Tibial artery (tissue), 4 donors: ENCODE results near the gene ZNF511.

Source experiments
- DNase-seq, 2 donors: peaks; one replicate each; pipeline ENCODE4 v3.0.0-alpha.2; 2019
- H3K27ac ChIP-seq, 2 donors: fragments of 200-600 bp; sonication (generic) in 1 of 2; 1 replicate in 1 of 2; 2 replicates in 1 of 2; pipeline ENCODE4 v1.5.1; 2018 to 2019; ENCODE audit warnings: mild to moderate bottlenecking in 1 of 2
- H3K27me3 ChIP-seq, 2 donors: fragments of 200-600 bp; sonication (generic) in 1 of 2; one replicate each; pipeline versions ENCODE4 v1.5.1 to v1.6.0; 2016 to 2019
- H3K36me3 ChIP-seq, 3 donors: fragments of 200-600 bp; sonication (generic) in 2 of 3; one replicate each; pipeline ENCODE4 v1.5.1; 2016 to 2019; ENCODE audit warnings: mild to moderate bottlenecking in 2 of 3
- H3K4me1 ChIP-seq, 4 donors: fragments of 200-600 bp; sonication (generic) in 2 of 4; 1 replicate in 3 of 4; 2 replicates in 1 of 4; pipeline ENCODE4 v1.5.1; 2016 to 2019
- H3K4me3 ChIP-seq, 2 donors: fragments of 200-600 bp; sonication (generic) in 1 of 2; 1 replicate in 1 of 2; 2 replicates in 1 of 2; pipeline ENCODE4 v1.5.1; 2018 to 2019; ENCODE audit warnings: mild to moderate bottlenecking in 2 of 2
- H3K9me3 ChIP-seq, 3 donors: fragments of 200-600 bp; sonication (generic) in 1 of 3; one replicate each; pipeline ENCODE4 v1.5.1; 2016 to 2019
- CTCF ChIP-seq, 2 experiments: fragments of 200-600 bp in 1 of 2; fragments of 450-650 bp in 1 of 2; IDR thresholded peaks; one replicate each; pipeline ENCODE4 v1.5.1; 2017 to 2019; ENCODE audit warnings: antibody characterized with exemption in 2 of 2, mild to moderate bottlenecking in 1 of 2, moderate library complexity in 1 of 2
- intact Hi-C: fragments of 100-400 bp; cut with DNase I; formaldehyde crosslinking; loops from one replicate; pipeline ENCODE4 v1.15.0; 2023; ENCODE audit warnings: low total_unique reads

The ZNF511 gene

GRCh38 chr10:133267829-133268228, 40.9 kb upstream of the ZNF511 start:
- intact Hi-C loops = no loop called here
- no peak for DNase-seq
- Histone ChIP-seq H3K9me3 (no peaks in the 10 kb centered on the region), H3K27ac (no peak overlapping the region), H3K4me1 (peaks cover 0 to under 1% (median 0%) of the 10 kb centered on the region in 4 donors), H3K27me3 (no peaks in the 10 kb centered on the region), H3K4me3 (no peak overlapping the region), H3K36me3 (peaks cover 0 to 22% (median 5%) of the 10 kb centered on the region in 3 donors)
- no peak for TF ChIP-seq CTCF (IDR thresholded peaks at IDR 0.05)

DNA sequence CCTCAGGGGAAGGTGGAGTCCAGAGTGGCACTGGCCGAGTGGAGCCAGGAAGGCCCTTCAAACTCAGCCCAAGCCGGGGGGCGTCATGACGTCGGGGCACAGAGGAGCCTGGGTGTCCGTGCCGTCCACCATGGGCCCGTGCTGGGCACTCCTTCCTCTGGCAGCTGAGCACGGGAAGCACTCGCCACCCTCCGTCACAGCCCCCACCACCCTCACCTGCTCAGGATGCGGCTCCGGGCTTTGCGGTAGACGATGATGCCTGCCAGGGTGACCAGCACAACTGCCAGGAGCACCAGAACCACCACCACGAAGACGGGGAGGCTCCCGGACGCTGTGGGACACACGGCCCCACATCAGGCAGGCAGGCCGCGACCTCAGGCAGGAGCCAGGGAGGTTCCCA, 40.2 kb upstream of the ZNF511 start:
- no peak for TF ChIP-seq CTCF (IDR thresholded peaks at IDR 0.05)
- H3K9me3 ChIP-seq = no peaks in the 10 kb centered on the region
- intact Hi-C loops = no loop called here
- no peak for DNase-seq
- no peak overlapping the region for H3K4me3 ChIP-seq
- no peak overlapping the region for H3K27ac ChIP-seq
- H3K27me3 ChIP-seq = no peaks in the 10 kb centered on the region
- peaks cover 0 to 24% (median 5%) of the 10 kb centered on the region in 3 donors for H3K36me3 ChIP-seq
- H3K4me1 ChIP-seq = no peaks in the 10 kb centered on the region

GRCh38 chr10:133269367-133269766, 39.3 kb upstream of the ZNF511 start:
- H3K4me3 ChIP-seq = no peak overlapping the region
- TF ChIP-seq CTCF (IDR thresholded peaks at IDR 0.05) = no peak
- no peaks in the 10 kb centered on the region for H3K27me3 ChIP-seq
- intact Hi-C loops = no loop called here
- no peaks in the 10 kb centered on the region for H3K9me3 ChIP-seq
- no peak for DNase-seq
- peaks cover 0 to 24% (median 5%) of the 10 kb centered on the region in 3 donors for H3K36me3 ChIP-seq
- H3K27ac ChIP-seq = no peak overlapping the region
- H3K4me1 ChIP-seq = no peaks in the 10 kb centered on the region

DNA sequence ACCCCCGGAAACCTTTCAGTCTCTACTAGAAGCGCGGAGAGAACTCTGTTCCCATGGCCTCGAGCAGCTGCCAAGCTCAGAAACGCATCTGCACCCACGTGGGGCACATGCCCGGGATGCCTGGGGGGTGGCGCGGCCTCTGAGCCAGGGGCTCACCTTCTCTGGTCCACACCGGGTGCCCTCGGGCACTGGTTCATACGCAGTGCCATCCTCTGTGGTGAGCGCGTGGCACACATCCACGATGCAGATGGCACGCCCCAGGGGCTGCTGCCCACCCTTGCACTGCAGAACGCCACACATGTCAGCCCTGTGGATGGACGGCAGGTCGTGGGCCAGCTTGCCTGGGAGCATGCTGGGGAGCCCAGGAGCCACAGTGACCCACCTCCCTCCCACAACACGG, 38.5 kb upstream of the ZNF511 start:
- DNase-seq = no peak
- no peak for TF ChIP-seq CTCF (IDR thresholded peaks at IDR 0.05)
- Histone ChIP-seq H3K9me3 (no peaks in the 10 kb centered on the region), H3K36me3 (peaks cover 0 to 24% (median 5%) of the 10 kb centered on the region in 3 donors), H3K27ac (no peak overlapping the region), H3K4me3 (no peak overlapping the region), H3K4me1 (no peaks in the 10 kb centered on the region), H3K27me3 (no peaks in the 10 kb centered on the region)
- intact Hi-C loops = no loop called here

DNA sequence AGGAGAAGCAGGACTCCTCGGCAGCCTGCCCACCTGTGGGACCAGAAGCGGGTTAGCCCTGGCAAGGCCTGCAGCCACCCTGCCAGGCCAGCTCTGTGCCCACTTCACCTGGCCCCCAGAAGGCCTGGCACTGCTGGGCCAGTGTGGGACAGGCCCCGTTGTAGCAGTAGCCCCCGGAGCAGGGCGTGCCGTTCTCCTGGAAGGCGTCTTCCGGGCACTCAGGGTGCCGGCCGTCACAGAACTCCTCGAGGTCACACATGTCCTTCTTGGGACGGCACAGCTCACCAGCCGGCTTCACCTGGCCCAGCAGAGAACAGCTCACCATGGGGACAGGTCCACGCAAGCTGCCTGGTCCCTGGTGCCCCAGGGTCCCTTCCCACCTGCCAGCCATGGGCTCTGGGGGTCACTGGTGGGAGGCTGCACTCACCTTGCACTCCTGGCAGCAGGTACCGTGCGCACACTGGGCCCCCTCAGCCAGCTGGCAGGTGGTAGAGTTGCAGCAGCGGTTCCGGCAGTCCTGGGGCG, 37.9 kb upstream of the ZNF511 start:
- intact Hi-C loops = no loop called here
- Histone ChIP-seq H3K9me3 (no peaks in the 10 kb centered on the region), H3K4me1 (no peaks in the 10 kb centered on the region), H3K4me3 (no peak overlapping the region), H3K27ac (no peak overlapping the region), H3K36me3 (peaks cover 0 to 24% (median 5%) of the 10 kb centered on the region in 3 donors), H3K27me3 (peaks cover 0 to 2% of the 10 kb centered on the region in 2 donors)
- DNase-seq = no peak
- no peak for TF ChIP-seq CTCF (IDR thresholded peaks at IDR 0.05)
